ENCODE results near the gene OR56A4. TPM values are rescaled to one million over a fixed set of nuclear protein-coding genes. Genes with fewer than 3 reads are reported as not detected.

Gene OR56A4
- total RNA-seq, 4 donors from 2014 or later = 0.51 to 2.3 TPM; not detected in 2

GRCh38 chr11:5989203-5989602 lies 17.5 kb downstream of the OR56A4 start:
- TF ChIP-seq CTCF (IDR thresholded peaks at IDR 0.05) (no peak), EP300 (IDR thresholded peaks at IDR 0.05) (no peak), POLR2A (IDR thresholded peaks at IDR 0.05) (no peak), POLR2AphosphoS5 (IDR thresholded peaks at IDR 0.05) (no peak)
- no peaks in the 10 kb centered on the region for H3K36me3 ChIP-seq
- no peak for DNase-seq (ENCODE audit: low spot score in 2 of 2)
- no peaks in the 10 kb centered on the region for H3K9me3 ChIP-seq
- no peak overlapping the region for H3K4me3 ChIP-seq
- WGBS = 87% methylated on average over 4 of the region's 4 CpGs
- no peaks in the 10 kb centered on the region for H3K4me1 ChIP-seq
- H3K27ac ChIP-seq = no peak overlapping the region
- H3K27me3 ChIP-seq = no peaks in the 10 kb centered on the region

- 54% methylated on average over 1 of the region's 1 CpG for WGBS
- TF ChIP-seq POLR2A (IDR thresholded peaks at IDR 0.05) = no peak
- no peak for TF ChIP-seq EP300 (IDR thresholded peaks at IDR 0.05)
- no peak for TF ChIP-seq CTCF (IDR thresholded peaks at IDR 0.05)
- TF ChIP-seq POLR2AphosphoS5 (IDR thresholded peaks at IDR 0.05) = no peak
- Histone ChIP-seq H3K9me3 (no peaks in the 10 kb centered on the region), H3K27me3 (no peaks in the 10 kb centered on the region), H3K4me1 (no peaks in the 10 kb centered on the region), H3K27ac (no peak within 1 kb of the TSS), H3K36me3 (no peaks in the 10 kb centered on the region), H3K4me3 (no peak within 1 kb of the TSS)
- no peak for DNase-seq (ENCODE audit: low spot score in 2 of 2)
Measured at GRCh38 chr11:5986885-5987284, 19.9 kb downstream of the OR56A4 start, which contains the start of gene OR52L1. TSS of gene OR52L1 (minus strand) at chr11:5986985. CDS start at chr11:5986930, 55 bp downstream.

- 54% methylated on average over 1 of the region's 1 CpG for WGBS
- TF ChIP-seq POLR2AphosphoS5 (IDR thresholded peaks at IDR 0.05) = no peak
- TF ChIP-seq EP300 (IDR thresholded peaks at IDR 0.05) = no peak
- TF ChIP-seq POLR2A (IDR thresholded peaks at IDR 0.05) = no peak
- TF ChIP-seq CTCF (IDR thresholded peaks at IDR 0.05) = no peak
- no peaks in the 10 kb centered on the region for H3K4me1 ChIP-seq
- no peaks in the 10 kb centered on the region for H3K36me3 ChIP-seq
- H3K27ac ChIP-seq = no peak overlapping the region
- H3K9me3 ChIP-seq = no peaks in the 10 kb centered on the region
- DNase-seq (ENCODE audit: low spot score in 2 of 2) = no peak
- H3K4me3 ChIP-seq = no peak overlapping the region
- no peaks in the 10 kb centered on the region for H3K27me3 ChIP-seq
Measured at GRCh38 chr11:5983443-5983842, 23.3 kb downstream of the OR56A4 start.

- H3K36me3 ChIP-seq = no peaks in the 10 kb centered on the region
- WGBS = 53% methylated on average over 1 of the region's 1 CpG
- DNase-seq (ENCODE audit: low spot score in 2 of 2) = no peak
- no peaks in the 10 kb centered on the region for H3K4me1 ChIP-seq
- H3K9me3 ChIP-seq = no peaks in the 10 kb centered on the region
- TF ChIP-seq POLR2A (IDR thresholded peaks at IDR 0.05) (no peak), EP300 (IDR thresholded peaks at IDR 0.05) (no peak), POLR2AphosphoS5 (IDR thresholded peaks at IDR 0.05) (no peak), CTCF (IDR thresholded peaks at IDR 0.05) (no peak)
- no peaks in the 10 kb centered on the region for H3K27me3 ChIP-seq
- H3K4me3 ChIP-seq = no peak overlapping the region
- no peak overlapping the region for H3K27ac ChIP-seq
Measured at GRCh38 chr11:5973530-5973929, 33.2 kb downstream of the OR56A4 start.

- Histone ChIP-seq H3K4me3 (no peak within 1 kb of the TSS), H3K4me1 (no peaks in the 10 kb centered on the region), H3K36me3 (no peaks in the 10 kb centered on the region), H3K27me3 (no peaks in the 10 kb centered on the region), H3K9me3 (peaks cover 9% of the 10 kb centered on the region), H3K27ac (no peak within 1 kb of the TSS)
- DNase-seq (ENCODE audit: low spot score in 2 of 2) = no peak
- TF ChIP-seq EP300 (IDR thresholded peaks at IDR 0.05) (no peak), POLR2A (IDR thresholded peaks at IDR 0.05) (no peak), CTCF (IDR thresholded peaks at IDR 0.05) (no peak), POLR2AphosphoS5 (IDR thresholded peaks at IDR 0.05) (no peak)
Measured at GRCh38 chr11:5968394-5968793, 38.4 kb downstream of the OR56A4 start, which contains the start of gene OR56A5. TSS of gene OR56A5 (minus strand) at chr11:5968494. CDS start at chr11:5968494, 0 bp downstream.

Measured in suprapubic skin (tissue), 4 donors.